SK-N-SH treated with all-trans-retinoic acid at 6 μM for 48 hours (cell line): ENCODE results near the gene GNA15.

Experiments
- ATAC-seq: fragments of 200-7000 bp; cut with Tn5 transposase; 3 replicates; pipeline ENCODE4 v1.9.1; 2020; ENCODE audit warnings: mild to moderate bottlenecking, moderate library complexity
- ARNTL ChIP-seq: fragments of 450-650 bp; formaldehyde crosslinking; IDR thresholded peaks from 2 replicates; pipeline ENCODE4 v1.5.0; 2020; ENCODE audit warnings: low read depth, mild to moderate bottlenecking, moderate library complexity, borderline replicate concordance
- BACH2 ChIP-seq: fragments of 250-450 bp; sonication (Bioruptor Pico); IDR thresholded peaks from 2 replicates; pipeline ENCODE4 v1.9.0; 2021; ENCODE audit warnings: mild to moderate bottlenecking, borderline replicate concordance
- ESRRG ChIP-seq: fragments of 250-450 bp; sonication (Bioruptor Pico); IDR thresholded peaks from 2 replicates; pipeline ENCODE4 v1.6.1; 2021; ENCODE audit warnings: mild to moderate bottlenecking
- GLIS3 ChIP-seq: fragments of 250-450 bp; sonication (Bioruptor Pico); IDR thresholded peaks from 2 replicates; pipeline ENCODE4 v1.5.0; 2020; ENCODE audit warnings: mild to moderate bottlenecking, moderate library complexity
- ISL1 ChIP-seq: fragments of 250-450 bp; sonication (Bioruptor Pico); IDR thresholded peaks from 2 replicates; pipeline ENCODE4 v2.1.2; 2022; ENCODE audit warnings: mild to moderate bottlenecking, moderate library complexity
- OSR1 ChIP-seq: fragments of 250-450 bp; sonication (Bioruptor Pico); IDR thresholded peaks from 2 replicates; pipeline ENCODE4 v1.8.0; 2022; ENCODE audit warnings: moderate library complexity, mild to moderate bottlenecking, inconsistent platforms
- PPARA ChIP-seq: fragments of 250-450 bp; sonication (Bioruptor Pico); IDR thresholded peaks from 2 replicates; pipeline ENCODE4 v1.5.0; 2020; ENCODE audit warnings: mild to moderate bottlenecking, borderline replicate concordance
- SNAI2 ChIP-seq: fragments of 250-450 bp; sonication (Bioruptor Pico); IDR thresholded peaks from 2 replicates; pipeline ENCODE4 v1.5.0; 2020; ENCODE audit warnings: mild to moderate bottlenecking, moderate library complexity
- TCF4 ChIP-seq: fragments of 250-450 bp; sonication (Bioruptor Pico); IDR thresholded peaks from 2 replicates; pipeline ENCODE4 v1.8.0; 2021; ENCODE audit warnings: mild to moderate bottlenecking, moderate library complexity, borderline replicate concordance
- TOX ChIP-seq: fragments of 250-450 bp; sonication (Bioruptor Pico); IDR thresholded peaks from 2 replicates; pipeline ENCODE4 v1.8.0; 2021; ENCODE audit warnings: mild to moderate bottlenecking, moderate library complexity, borderline replicate concordance
- ZC3H10 ChIP-seq: fragments of 250-450 bp; sonication (Bioruptor Pico); IDR thresholded peaks from 2 replicates; pipeline ENCODE4 v1.5.1; 2021; ENCODE audit warnings: mild to moderate bottlenecking, moderate library complexity
- ZFP30 ChIP-seq: fragments of 450-650 bp; formaldehyde crosslinking; IDR thresholded peaks from 2 replicates; pipeline ENCODE4 v1.5.0; 2022; ENCODE audit warnings: mild to moderate bottlenecking, moderate library complexity
- ZNF565 ChIP-seq: fragments of 450-650 bp; formaldehyde crosslinking; conservative IDR thresholded peaks from 2 replicates; pipeline ENCODE4 v1.5.0; 2020; ENCODE audit warnings: low read depth, mild to moderate bottlenecking, moderate library complexity
- ZNF70 ChIP-seq: fragments of 450-650 bp; formaldehyde crosslinking; IDR thresholded peaks from 2 replicates; pipeline ENCODE4 v1.5.0; 2020; ENCODE audit warnings: mild to moderate bottlenecking, moderate library complexity
- ZNF8 ChIP-seq: fragments of 450-650 bp; formaldehyde crosslinking; IDR thresholded peaks from 2 replicates; pipeline ENCODE4 v1.5.0; 2020; ENCODE audit warnings: mild to moderate bottlenecking, moderate library complexity
- TF ChIP-seq, protein P1 (sequence below): fragments of 250-450 bp; sonication (Bioruptor Pico); IDR thresholded peaks from 2 replicates; pipeline ENCODE4 v1.8.0; 2020; ENCODE audit warnings: mild to moderate bottlenecking, moderate library complexity, borderline replicate concordance
- TF ChIP-seq, protein P2 (sequence below): fragments of 250-450 bp; sonication (Bioruptor Pico); IDR thresholded peaks from 2 replicates; pipeline ENCODE4 v1.8.0; 2021; ENCODE audit warnings: low read depth, mild to moderate bottlenecking, moderate library complexity, borderline replicate concordance
- TF ChIP-seq, protein P3 (sequence below): fragments of 250-450 bp; sonication (Bioruptor Pico); IDR thresholded peaks from 2 replicates; pipeline ENCODE4 v1.5.0; 2020; ENCODE audit warnings: mild to moderate bottlenecking, moderate library complexity
- TF ChIP-seq, protein P4 (sequence below): fragments of 250-450 bp; sonication (Bioruptor Pico); IDR thresholded peaks from 2 replicates; pipeline ENCODE4 v1.5.1; 2021; ENCODE audit warnings: mild to moderate bottlenecking, moderate library complexity

Gene GNA15

DNA sequence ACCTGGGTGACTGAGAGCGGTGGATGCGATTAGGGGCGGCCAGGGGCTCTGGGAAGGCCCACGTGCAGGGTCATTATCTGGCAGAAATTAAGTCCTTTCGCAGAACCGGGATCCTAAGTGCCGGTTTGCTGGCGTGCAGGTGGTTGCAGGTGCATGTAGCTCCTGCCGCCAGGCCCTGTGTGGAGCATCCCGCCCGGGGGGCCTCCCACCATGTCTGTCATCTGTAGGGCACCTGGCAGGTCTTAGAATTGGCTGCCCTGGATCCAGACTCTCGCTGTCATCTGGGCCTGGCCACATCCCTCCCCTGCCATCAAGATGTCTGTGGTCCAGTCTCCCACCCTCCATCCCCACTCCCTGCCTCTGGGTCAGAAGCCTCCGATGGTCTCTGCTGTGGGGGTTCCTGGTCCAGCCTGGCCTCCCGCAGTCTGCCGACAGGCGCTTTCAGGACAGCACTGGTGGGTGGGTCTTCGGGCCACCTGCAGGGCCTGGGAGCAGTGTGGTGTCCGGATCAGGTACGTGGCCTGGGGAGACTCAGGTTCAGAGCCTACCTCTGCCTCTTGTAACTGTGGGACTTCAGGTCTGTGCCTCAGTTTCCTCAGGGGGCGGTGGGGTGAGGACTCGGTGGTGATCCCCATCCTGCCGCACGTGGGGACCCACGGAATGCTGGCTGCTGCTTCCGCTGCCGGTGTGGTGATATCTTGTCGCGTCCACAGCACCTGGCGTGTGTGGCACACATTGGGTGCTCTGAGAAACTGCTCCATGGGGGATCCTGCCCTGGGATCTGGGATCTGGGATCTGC, 36.3 kb upstream of the GNA15 start:
- no peak for ATAC-seq
- TF ChIP-seq TOX (no peak), ZC3H10 (CRISPR knock-in tag) (no peak), GLIS3 (no peak), ISL1 (CRISPR knock-in tag) (no peak), OSR1 (CRISPR knock-in tag) (no peak), ZNF565 (CRISPR knock-in tag) (no peak), ZFP30 (CRISPR knock-in tag) (no peak), SNAI2 (no peak), ZNF70 (no peak), ESRRG (CRISPR knock-in tag) (no peak), ZNF8 (no peak)
- TF ChIP-seq, protein P1, sequence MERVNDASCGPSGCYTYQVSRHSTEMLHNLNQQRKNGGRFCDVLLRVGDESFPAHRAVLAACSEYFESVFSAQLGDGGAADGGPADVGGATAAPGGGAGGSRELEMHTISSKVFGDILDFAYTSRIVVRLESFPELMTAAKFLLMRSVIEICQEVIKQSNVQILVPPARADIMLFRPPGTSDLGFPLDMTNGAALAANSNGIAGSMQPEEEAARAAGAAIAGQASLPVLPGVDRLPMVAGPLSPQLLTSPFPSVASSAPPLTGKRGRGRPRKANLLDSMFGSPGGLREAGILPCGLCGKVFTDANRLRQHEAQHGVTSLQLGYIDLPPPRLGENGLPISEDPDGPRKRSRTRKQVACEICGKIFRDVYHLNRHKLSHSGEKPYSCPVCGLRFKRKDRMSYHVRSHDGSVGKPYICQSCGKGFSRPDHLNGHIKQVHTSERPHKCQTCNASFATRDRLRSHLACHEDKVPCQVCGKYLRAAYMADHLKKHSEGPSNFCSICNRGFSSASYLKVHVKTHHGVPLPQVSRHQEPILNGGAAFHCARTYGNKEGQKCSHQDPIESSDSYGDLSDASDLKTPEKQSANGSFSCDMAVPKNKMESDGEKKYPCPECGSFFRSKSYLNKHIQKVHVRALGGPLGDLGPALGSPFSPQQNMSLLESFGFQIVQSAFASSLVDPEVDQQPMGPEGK (CRISPR knock-in tag) = no peak
- TF ChIP-seq, protein P2, sequence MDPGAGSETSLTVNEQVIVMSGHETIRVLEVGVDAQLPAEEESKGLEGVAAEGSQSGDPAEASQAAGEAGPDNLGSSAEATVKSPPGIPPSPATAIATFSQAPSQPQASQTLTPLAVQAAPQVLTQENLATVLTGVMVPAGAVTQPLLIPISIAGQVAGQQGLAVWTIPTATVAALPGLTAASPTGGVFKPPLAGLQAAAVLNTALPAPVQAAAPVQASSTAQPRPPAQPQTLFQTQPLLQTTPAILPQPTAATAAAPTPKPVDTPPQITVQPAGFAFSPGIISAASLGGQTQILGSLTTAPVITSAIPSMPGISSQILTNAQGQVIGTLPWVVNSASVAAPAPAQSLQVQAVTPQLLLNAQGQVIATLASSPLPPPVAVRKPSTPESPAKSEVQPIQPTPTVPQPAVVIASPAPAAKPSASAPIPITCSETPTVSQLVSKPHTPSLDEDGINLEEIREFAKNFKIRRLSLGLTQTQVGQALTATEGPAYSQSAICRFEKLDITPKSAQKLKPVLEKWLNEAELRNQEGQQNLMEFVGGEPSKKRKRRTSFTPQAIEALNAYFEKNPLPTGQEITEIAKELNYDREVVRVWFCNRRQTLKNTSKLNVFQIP (CRISPR knock-in tag) = no peak
- TF ChIP-seq, protein P3, sequence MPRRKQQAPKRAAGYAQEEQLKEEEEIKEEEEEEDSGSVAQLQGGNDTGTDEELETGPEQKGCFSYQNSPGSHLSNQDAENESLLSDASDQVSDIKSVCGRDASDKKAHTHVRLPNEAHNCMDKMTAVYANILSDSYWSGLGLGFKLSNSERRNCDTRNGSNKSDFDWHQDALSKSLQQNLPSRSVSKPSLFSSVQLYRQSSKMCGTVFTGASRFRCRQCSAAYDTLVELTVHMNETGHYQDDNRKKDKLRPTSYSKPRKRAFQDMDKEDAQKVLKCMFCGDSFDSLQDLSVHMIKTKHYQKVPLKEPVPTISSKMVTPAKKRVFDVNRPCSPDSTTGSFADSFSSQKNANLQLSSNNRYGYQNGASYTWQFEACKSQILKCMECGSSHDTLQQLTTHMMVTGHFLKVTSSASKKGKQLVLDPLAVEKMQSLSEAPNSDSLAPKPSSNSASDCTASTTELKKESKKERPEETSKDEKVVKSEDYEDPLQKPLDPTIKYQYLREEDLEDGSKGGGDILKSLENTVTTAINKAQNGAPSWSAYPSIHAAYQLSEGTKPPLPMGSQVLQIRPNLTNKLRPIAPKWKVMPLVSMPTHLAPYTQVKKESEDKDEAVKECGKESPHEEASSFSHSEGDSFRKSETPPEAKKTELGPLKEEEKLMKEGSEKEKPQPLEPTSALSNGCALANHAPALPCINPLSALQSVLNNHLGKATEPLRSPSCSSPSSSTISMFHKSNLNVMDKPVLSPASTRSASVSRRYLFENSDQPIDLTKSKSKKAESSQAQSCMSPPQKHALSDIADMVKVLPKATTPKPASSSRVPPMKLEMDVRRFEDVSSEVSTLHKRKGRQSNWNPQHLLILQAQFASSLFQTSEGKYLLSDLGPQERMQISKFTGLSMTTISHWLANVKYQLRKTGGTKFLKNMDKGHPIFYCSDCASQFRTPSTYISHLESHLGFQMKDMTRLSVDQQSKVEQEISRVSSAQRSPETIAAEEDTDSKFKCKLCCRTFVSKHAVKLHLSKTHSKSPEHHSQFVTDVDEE (CRISPR knock-in tag) = no peak

DNA sequence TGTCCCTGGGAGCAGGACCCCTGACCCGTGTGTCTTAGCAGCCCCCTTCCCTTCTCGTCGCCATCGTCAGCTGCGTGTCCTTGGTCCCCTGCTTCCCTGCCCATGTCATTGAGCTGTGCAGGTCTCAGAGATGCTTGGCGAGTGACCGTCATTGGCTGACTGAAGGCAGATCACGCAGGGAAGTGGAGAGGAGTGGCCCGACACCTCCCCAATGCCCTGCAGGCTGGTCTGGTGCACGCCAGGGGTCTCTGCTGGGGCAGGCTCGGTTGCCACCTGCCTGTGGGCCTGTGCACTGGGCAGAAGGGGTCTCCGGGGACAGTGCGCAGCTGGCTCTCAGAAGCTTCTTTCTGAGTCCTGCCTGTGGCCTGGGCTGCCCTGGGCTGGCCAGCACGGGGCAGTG, 35.5 kb upstream of the GNA15 start:
- TF ChIP-seq SNAI2 (no peak), BACH2 (CRISPR knock-in tag) (no peak), OSR1 (CRISPR knock-in tag) (no peak)
- no peak for ATAC-seq

DNA sequence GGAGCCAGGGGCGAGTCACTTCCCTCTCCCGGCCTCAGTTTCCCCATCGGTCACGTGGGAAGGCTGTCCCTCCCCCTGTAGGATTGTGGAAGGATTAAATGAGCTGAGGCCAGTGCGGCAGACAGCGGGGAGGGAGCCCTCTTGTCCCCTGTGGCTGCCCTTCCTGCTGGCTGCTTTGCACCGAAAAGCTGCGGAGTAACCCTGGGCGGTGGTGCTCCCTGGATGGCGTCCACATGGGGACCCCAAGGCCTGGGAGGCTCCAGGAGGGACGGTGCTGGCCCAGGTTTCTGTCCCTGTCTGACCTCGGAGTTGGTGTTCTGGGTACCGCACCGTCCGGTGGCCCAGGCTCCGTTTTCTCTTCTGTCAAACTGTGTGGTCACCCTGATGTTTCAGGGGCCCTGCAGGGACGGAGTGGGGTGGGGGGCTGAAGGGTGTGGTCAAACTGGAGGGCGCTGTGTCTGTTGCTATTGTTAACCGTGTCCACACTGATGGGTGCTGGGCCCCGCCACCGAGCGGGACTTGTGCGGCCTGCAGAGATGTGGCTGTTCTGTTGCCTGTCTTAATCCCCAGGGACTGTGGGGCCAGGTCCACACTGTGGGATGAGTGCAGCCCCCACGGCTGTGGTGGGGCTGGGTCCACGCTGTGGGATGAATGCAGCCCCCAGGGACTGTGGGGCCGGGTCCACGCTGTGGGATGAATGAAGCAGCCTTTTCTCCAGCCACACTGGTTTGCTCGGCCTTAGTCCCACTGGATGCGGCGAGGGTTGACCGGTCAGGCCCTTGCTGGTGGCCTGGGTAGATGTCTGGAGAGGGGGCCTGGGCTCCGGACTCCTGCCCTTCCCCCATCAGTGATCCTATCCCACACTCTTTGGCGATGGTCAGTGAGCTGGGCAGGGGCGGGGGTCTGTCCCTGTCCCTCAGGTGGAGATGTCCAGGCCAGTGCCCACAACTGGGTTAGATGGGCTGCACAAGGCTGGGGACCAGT, 34.8 kb upstream of the GNA15 start:
- ATAC-seq = no peak
- TF ChIP-seq, protein P4, sequence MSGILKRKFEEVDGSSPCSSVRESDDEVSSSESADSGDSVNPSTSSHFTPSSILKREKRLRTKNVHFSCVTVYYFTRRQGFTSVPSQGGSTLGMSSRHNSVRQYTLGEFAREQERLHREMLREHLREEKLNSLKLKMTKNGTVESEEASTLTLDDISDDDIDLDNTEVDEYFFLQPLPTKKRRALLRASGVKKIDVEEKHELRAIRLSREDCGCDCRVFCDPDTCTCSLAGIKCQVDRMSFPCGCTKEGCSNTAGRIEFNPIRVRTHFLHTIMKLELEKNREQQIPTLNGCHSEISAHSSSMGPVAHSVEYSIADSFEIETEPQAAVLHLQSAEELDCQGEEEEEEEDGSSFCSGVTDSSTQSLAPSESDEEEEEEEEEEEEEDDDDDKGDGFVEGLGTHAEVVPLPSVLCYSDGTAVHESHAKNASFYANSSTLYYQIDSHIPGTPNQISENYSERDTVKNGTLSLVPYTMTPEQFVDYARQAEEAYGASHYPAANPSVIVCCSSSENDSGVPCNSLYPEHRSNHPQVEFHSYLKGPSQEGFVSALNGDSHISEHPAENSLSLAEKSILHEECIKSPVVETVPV (CRISPR knock-in tag) = no peak
- TF ChIP-seq TOX = no peak
- TF ChIP-seq GLIS3 = no peak
- TF ChIP-seq ARNTL = no peak
- TF ChIP-seq PPARA = no peak
- TF ChIP-seq, protein P3 (CRISPR knock-in tag) = no peak
- TF ChIP-seq, protein P1 (CRISPR knock-in tag) = no peak
- TF ChIP-seq OSR1 (CRISPR knock-in tag) = no peak
- TF ChIP-seq, protein P2 (CRISPR knock-in tag) = no peak
- TF ChIP-seq TCF4 (CRISPR knock-in tag) = no peak
